HepG2 (cell line): ENCODE data around the gene GABRP. TPM values are rescaled to one million over a fixed set of nuclear protein-coding genes. Genes with fewer than 3 reads are reported as not detected.

Source experiments
- ATAC-seq: fragments of 200-7000 bp; cut with Tn5 transposase; 3 replicates; pipeline ENCODE4 v1.9.1; 2020; ENCODE audit warnings: mild to moderate bottlenecking, moderate library complexity
- BruUV-seq: library from RNA; stranded (reverse); fragments of 400-500 nt; replicated peaks from 2 replicates; lab custom pipeline; 2021; lab: Mats Ljungman, UMichigan
- CTCF ChIA-PET: fragments of 300-600 bp; formaldehyde crosslinking; extraction: SDS; loops from one replicate; lab custom pipeline; 2021; ENCODE audit warnings: low total read pairs, inconsistent platforms, low intra/inter-chr PET ratio; lab: Yijun Ruan, JAX
- POLR2A ChIA-PET: fragments of 350-600 bp; sonication (Branson Sonifier 250); formaldehyde crosslinking; loops from one replicate; lab custom pipeline; 2020; ENCODE audit warnings: antibody characterized with exemption, inconsistent platforms; lab: Yijun Ruan, JAX
- DNase-seq: peaks from one replicate; pipeline ENCODE4 v3.0.0-alpha.2; 2015; ENCODE audit warnings: low spot score
- FAIRE-seq: peaks from 3 replicates; lab custom pipeline; 2011; peaks lifted over from hg19 to GRCh38; lab: Jason Lieb, UNC
- H2AFZ ChIP-seq: one replicate; pipeline ENCODE4 v1.6.1; 2011; ENCODE audit warnings: low read length, inconsistent platforms
- H3K27ac ChIP-seq: fragments of 300-600 bp; 3 replicates; pipeline ENCODE4 v1.8.0; 2011; ENCODE audit warnings: mixed run types, mild to moderate bottlenecking, mixed read lengths, low read length, inconsistent platforms; ENCODE audit not compliant: insufficient read depth; ENCODE audit errors: extremely low read length
- H3K27me3 ChIP-seq, 2 experiments: fragments of 200-600 bp in 1 of 2; 2 replicates in 1 of 2; 3 replicates in 1 of 2; pipeline versions ENCODE4 v1.6.0 to v1.8.0; 2011; ENCODE audit warnings: low read length in 2 of 2, mild to moderate bottlenecking in 2 of 2, moderate library complexity in 2 of 2, inconsistent platforms in 1 of 2; ENCODE audit not compliant: insufficient read depth in 2 of 2, control insufficient read depth in 1 of 2
- H3K36me3 ChIP-seq, 2 experiments: fragments of 200-600 bp in 1 of 2; replicated peaks in 1 of 2; 2 replicates in 1 of 2; 3 replicates in 1 of 2; pipeline versions ENCODE4 v1.5.1 to v1.8.0; 2011; ENCODE audit warnings: low read length in 2 of 2, inconsistent platforms in 1 of 2; ENCODE audit not compliant: insufficient read depth in 2 of 2, control insufficient read depth in 1 of 2
- H3K4me1 ChIP-seq: 2 replicates; pipeline ENCODE4 v1.5.1; 2012; ENCODE audit warnings: low read length, inconsistent platforms; ENCODE audit not compliant: insufficient read depth
- H3K4me2 ChIP-seq: 2 replicates; pipeline ENCODE4 v1.6.0; 2011; ENCODE audit warnings: low read depth, low read length, inconsistent platforms
- H3K4me3 ChIP-seq, 3 experiments: fragments of 200-600 bp in 1 of 3; sonication (generic), shearing (Covaris generic) in 1 of 3; replicated peaks in 1 of 3; 2 replicates each; pipeline ENCODE4 v1.5.1; 2011 to 2016; ENCODE audit warnings: low read length in 3 of 3, inconsistent platforms in 2 of 3, low read depth in 2 of 3, mild to moderate bottlenecking in 2 of 3, control low read depth in 1 of 3, mixed read lengths in 1 of 3; ENCODE audit not compliant: insufficient read depth in 1 of 3
- H3K79me2 ChIP-seq: one replicate; pipeline ENCODE4 v1.6.1; 2011; ENCODE audit warnings: low read length, inconsistent platforms; ENCODE audit not compliant: insufficient read depth
- H3K9ac ChIP-seq: 2 replicates; pipeline ENCODE4 v1.6.0; 2011; ENCODE audit warnings: mild to moderate bottlenecking, low read depth, low read length, inconsistent platforms; ENCODE audit not compliant: insufficient read depth
- H3K9me3 ChIP-seq: 2 replicates; pipeline ENCODE4 v1.5.1; 2012; ENCODE audit warnings: mild to moderate bottlenecking, low read length
- H4K20me1 ChIP-seq: 2 replicates; pipeline ENCODE4 v1.6.0; 2011; ENCODE audit warnings: inconsistent platforms, mild to moderate bottlenecking, low read length, moderate library complexity; ENCODE audit not compliant: insufficient read depth
- BRCA1 ChIP-seq: sonication (generic); formaldehyde crosslinking; IDR thresholded peaks from 2 replicates; pipeline ENCODE4 v1.4.0; 2020; ENCODE audit warnings: missing genetic modification reagents
- CAMTA2 ChIP-seq: sonication (generic); formaldehyde crosslinking; IDR thresholded peaks from 2 replicates; pipeline ENCODE4 v1.4.0; 2020; ENCODE audit warnings: mild to moderate bottlenecking, missing genetic modification reagents, borderline replicate concordance
- CREM ChIP-seq, 2 experiments: sonication (generic) in 1 of 2; formaldehyde crosslinking in 1 of 2; IDR thresholded peaks; 2 replicates each; pipeline versions ENCODE4 v1.4.0 to v1.6.1; 2016 to 2020; ENCODE audit warnings: antibody characterized with exemption in 1 of 2, mild to moderate bottlenecking in 1 of 2, missing genetic modification reagents in 1 of 2
- KDM4B ChIP-seq: sonication (generic); formaldehyde crosslinking; IDR thresholded peaks from 2 replicates; pipeline ENCODE4 v1.4.0; 2020; ENCODE audit warnings: missing genetic modification reagents
- NFIB ChIP-seq: sonication (generic); formaldehyde crosslinking; IDR thresholded peaks from 2 replicates; pipeline ENCODE4 v1.9.0; 2021; ENCODE audit warnings: missing genetic modification reagents, mild to moderate bottlenecking, borderline replicate concordance
- RORA ChIP-seq: sonication (generic); formaldehyde crosslinking; IDR thresholded peaks from 2 replicates; pipeline ENCODE4 v1.5.0; 2020; ENCODE audit warnings: mild to moderate bottlenecking, missing genetic modification reagents, moderate library complexity
- SATB2 ChIP-seq: sonication (generic); formaldehyde crosslinking; IDR thresholded peaks from 2 replicates; pipeline ENCODE4 v1.5.0; 2020; ENCODE audit warnings: missing genetic modification reagents
- ZNF652 ChIP-seq: IDR thresholded peaks from 2 replicates; pipeline ENCODE4 v1.6.1; 2016; ENCODE audit warnings: low read depth, borderline replicate concordance
- ZNF839 ChIP-seq: sonication (generic); formaldehyde crosslinking; IDR thresholded peaks from 2 replicates; pipeline ENCODE4 v1.4.0; 2020; ENCODE audit warnings: missing genetic modification reagents, mild to moderate bottlenecking, borderline replicate concordance
- ZSCAN21 ChIP-seq: sonication (generic); formaldehyde crosslinking; IDR thresholded peaks from 2 replicates; pipeline ENCODE4 v1.8.0; 2022; ENCODE audit warnings: mild to moderate bottlenecking, missing genetic modification reagents, moderate library complexity, borderline replicate concordance
- WGBS: methylation state at CpG from one replicate; pipeline ENCODE4 v1.1.6; 2017; ENCODE audit warnings: low lambda C conversion rate; 5-methylcytosine and 5-hydroxymethylcytosine counted together
- in situ Hi-C: cut with HindIII; loops from 2 replicates; pipeline ENCODE4 v1.10.0; 2017; ENCODE audit warnings: low pct_unique_long_range_greater_than_20kb; ENCODE audit not compliant: extremely low pct_ligation_motif_present
- intact Hi-C: fragments of 100-400 bp; cut with micrococcal nuclease; formaldehyde crosslinking; loops from one replicate; pipeline ENCODE4 v1.10.0; 2022; ENCODE audit not compliant: unreplicated experiment
- polyA plus RNA-seq, 8 experiments: library from polyadenylated mRNA; depleted of rRNA in 3 of 8; stranded (reverse) in 7 of 8; unstranded in 1 of 8; fragments of >200 nt; fragmentation: Illumina TruSeq in 4 of 8; extraction: Trizol in 4 of 8; gene quantifications; 2 replicates each; pipeline versions ENCODE4 v1.2.1 to v1.2.3, GENCODE V29; 2011 to 2016; ENCODE audit warnings: low read depth in 4 of 8, missing spikeins in 1 of 8, mixed read lengths in 1 of 8; ENCODE audit not compliant: insufficient read depth in 1 of 8
- total RNA-seq, 5 experiments: library from RNA; depleted of rRNA; stranded (reverse); fragments of >200 nt; fragmentation: Illumina TruSeq; extraction: Trizol; gene quantifications; 2 replicates each; pipeline ENCODE4 v1.2.3, GENCODE V29; 2016; ENCODE audit warnings: low read depth in 1 of 5
- TF ChIP-seq, protein P1 (sequence below): sonication (generic); formaldehyde crosslinking; IDR thresholded peaks from 2 replicates; pipeline ENCODE4 v1.4.0; 2020; ENCODE audit warnings: mild to moderate bottlenecking, missing genetic modification reagents

Gene GABRP
- total and polyA plus RNA-seq, 2 of the 13 experiments (the other 11 are each of a cell fraction or from before 2014, with no cell fraction given) = not detected

DNA sequence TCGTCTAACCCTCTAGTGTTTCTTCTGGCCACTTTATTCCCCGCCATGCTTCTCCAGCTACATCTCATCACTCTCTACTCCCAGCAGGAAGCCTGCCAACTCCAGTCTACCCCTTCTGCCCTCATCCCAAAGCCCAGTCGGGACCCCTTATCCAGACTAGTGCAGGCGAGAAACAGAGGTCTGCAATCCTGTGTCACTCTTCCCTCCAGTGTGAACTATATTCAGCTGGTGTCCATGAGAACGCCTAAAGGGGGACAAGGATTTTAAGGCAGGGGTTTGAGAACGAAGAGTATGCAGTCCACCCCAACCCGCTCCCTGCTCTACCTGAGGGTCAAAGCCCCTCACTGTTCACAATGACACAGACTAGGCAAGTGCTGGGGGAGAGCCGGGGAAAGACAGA lies 41.7 kb upstream of the GABRP start:
- no peak overlapping the region for H3K4me2 ChIP-seq
- ChIA-PET CTCF (no interaction called here), POLR2A (no interaction called here)
- no peak for FAIRE-seq
- H3K27ac ChIP-seq = no peak overlapping the region
- TF ChIP-seq RORA (CRISPR knock-in tag) (no peak), CREM (IDR thresholded peaks at IDR 0.05) (no peak), CREM (CRISPR knock-in tag; IDR thresholded peaks at IDR 0.05) (no peak), ZNF652 (CRISPR knock-in tag) (no peak), BRCA1 (CRISPR knock-in tag) (no peak), SATB2 (no peak), ZNF839 (no peak), NFIB (CRISPR knock-in tag) (no peak), ZSCAN21 (CRISPR knock-in tag) (no peak), KDM4B (CRISPR knock-in tag) (no peak), CAMTA2 (CRISPR knock-in tag) (no peak)
- TF ChIP-seq, protein P1, sequence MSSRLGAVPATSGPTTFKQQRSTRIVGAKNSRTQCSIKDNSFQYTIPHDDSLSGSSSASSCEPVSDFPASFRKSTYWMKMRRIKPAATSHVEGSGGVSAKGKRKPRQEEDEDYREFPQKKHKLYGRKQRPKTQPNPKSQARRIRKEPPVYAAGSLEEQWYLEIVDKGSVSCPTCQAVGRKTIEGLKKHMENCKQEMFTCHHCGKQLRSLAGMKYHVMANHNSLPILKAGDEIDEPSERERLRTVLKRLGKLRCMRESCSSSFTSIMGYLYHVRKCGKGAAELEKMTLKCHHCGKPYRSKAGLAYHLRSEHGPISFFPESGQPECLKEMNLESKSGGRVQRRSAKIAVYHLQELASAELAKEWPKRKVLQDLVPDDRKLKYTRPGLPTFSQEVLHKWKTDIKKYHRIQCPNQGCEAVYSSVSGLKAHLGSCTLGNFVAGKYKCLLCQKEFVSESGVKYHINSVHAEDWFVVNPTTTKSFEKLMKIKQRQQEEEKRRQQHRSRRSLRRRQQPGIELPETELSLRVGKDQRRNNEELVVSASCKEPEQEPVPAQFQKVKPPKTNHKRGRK (CRISPR knock-in tag) = no peak
- BruUV-seq = no TSS peak
- no peak overlapping the region for H2AFZ ChIP-seq
- no peak overlapping the region for H3K9ac ChIP-seq
- no peaks in the 10 kb centered on the region for H3K79me2 ChIP-seq
- WGBS = 18% methylated on average over 8 of the region's 8 CpGs
- no peak for ATAC-seq
- H3K9me3 ChIP-seq = no peaks in the 10 kb centered on the region
- intact Hi-C loops = loop anchor here (10.0 kb wide), 2 partner anchors 107 to 413 kb away; no protein-coding TSS in a partner anchor
- in situ Hi-C loops = loop anchor here (5.0 to 10.0 kb wide), 2 partner anchors 50 to 603 kb away; no protein-coding TSS in a partner anchor
- H3K27me3 ChIP-seq = peaks cover 2 to 21% of the 10 kb centered on the region in 2 experiments; a peak in 3 of 5 replicates
- no peaks in the 10 kb centered on the region for H4K20me1 ChIP-seq
- H3K4me3 ChIP-seq = no peak overlapping the region
- no peak for DNase-seq
- no peaks in the 10 kb centered on the region for H3K4me1 ChIP-seq
- no peaks in the 10 kb centered on the region for H3K36me3 ChIP-seq
